ENCODE measurements around the gene ZSCAN31. TPM values are rescaled to one million over a fixed set of nuclear protein-coding genes. Genes with fewer than 3 reads are reported as not detected.

ZSCAN31 gene
- total RNA-seq, 1 donor from 2014 or later: 5.8 TPM

DNA sequence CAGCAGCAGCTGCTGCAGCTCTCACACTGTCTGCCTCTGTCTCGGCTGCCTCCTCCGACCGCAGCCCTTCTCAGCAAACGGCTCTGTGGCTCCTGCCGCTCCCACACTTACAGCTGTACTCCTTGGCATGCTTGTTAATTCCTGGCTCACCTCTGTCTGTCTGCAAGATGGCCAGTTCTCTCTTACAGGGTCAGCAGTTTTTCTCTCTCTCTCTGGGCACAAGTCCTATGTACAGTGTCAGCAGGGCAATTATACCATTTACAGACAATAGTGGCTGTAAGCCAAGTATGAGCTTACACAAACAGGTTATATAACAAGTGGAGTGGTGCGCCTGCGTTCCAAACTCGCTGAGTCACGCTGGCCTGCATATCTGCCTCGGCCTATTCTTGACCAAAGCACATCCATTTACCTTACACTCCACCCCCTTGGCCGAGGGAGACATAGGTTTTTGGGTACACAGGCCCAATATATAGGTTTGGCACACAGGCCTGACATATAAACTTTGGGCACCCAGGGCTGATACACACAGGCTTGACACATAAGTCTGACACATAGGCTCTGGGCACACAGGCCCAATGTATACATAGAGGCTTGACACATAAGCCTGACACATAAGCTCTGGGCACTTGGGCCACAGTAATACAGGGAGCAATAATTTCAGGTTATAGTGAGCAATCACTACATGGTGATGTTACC lies 18.2 kb upstream of the ZSCAN31 start:
- DNase-seq (ENCODE audit: low spot score): no peak

DNA sequence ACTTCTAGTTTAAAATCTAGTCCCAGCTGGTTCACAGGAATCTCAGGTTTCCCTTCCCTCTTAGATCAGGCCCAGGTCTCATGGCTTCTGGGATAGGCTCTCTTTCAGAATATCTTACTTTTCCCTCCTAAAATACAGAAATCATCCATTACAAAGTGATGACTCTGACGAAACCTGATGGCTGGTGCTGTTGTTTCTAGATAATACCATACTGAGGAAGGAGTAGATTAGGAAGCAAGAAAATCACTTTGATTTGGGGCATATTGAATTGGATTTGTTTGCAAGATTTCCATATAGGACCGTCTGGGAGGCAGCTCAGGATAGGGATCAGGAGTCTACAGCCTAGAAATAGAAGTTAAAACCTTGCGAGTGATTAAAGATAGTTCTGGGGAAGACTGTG lies 17.4 kb upstream of the ZSCAN31 start:
- DNase-seq (ENCODE audit: low spot score): no peak

DNA sequence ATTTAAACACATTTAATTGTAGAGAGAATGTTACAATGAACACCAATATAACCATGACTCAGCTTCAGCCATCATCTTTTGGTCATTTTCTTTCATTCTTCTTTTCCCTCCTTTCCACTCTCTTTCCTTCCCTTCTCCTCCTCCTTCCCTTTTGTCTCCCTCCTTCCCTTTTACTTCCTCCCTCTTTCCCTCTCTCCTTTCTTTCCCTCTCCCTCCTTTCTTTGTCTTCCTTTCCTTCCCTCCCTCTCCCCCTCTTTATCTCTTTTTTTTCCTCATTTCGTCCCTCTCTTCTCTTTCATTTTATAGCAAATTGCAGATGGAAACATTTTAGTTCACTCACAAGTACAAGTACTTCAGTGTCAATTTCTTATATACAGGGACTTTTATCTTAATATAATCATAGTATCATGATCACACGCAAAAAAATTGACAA lies 15.6 kb upstream of the ZSCAN31 start:
- no peak for DNase-seq (ENCODE audit: low spot score)

DNA sequence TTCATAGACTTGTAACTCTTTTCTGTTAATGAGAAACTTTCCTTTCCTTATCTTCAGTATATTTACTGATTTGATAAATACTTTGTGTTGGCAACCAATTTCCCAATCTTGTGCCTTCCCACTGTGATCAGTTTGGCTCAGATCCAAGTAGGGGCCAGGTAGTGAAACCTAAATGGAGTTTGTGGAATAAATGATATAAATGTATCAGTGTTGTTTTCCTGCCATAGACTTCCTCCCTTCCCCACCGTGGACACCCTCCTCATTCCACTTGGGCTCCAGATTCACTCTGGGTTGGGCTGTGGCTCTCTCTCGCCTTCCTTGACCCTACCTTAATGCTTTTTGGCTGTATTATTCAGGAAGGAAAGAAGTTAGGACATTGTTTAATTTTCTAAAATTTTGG lies 15.1 kb upstream of the ZSCAN31 start:
- DNase-seq (ENCODE audit: low spot score): no peak

DNA sequence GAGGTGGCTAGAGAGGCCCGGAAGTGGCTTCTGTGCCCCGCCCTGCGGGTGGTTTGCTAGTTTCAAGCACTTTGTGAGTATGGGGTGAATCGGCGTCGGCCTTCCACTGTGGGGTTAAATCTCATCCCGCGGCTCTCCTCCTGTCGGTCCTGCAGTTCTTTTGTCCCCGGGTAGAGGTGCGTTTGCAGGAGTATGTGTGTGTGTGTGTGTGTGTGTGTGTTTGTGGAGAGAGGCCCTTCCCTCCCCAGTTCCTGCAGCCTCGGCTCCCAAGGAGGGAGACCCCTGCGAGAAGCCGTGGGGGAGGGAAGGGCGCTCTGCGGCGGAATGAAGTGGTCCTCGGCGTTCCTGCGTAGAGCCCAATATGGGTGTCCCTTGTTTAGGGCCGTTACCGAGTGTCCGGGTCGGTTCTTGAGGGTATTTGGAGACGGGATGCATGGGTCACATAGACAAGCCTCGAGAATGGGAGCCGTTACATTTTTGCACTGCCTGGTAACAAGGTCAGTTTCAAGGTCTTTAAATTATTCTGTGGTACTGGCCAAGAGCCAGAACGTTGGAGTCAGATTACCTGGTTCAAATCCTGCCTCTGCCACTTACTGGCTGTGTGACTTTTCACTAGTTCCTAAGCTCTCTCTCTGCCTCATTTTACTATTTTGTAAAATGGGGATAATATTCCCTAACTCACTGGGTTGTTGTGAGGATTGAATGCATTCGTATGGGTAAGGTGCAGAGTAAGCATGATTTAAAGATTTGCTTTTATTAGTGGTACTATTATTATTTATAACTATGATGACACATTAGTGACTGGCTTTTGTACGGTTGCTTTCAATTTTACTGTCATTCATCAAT lies 14.2 kb upstream of the ZSCAN31 start, which contains the start of gene ZKSCAN3:
TSS of gene ZKSCAN3 (plus strand) at position 56 of the 846 bp plus-strand sequence. CDS start 9,640 bp downstream, outside the sequence.
- DNase-seq (ENCODE audit: low spot score): no peak

DNA sequence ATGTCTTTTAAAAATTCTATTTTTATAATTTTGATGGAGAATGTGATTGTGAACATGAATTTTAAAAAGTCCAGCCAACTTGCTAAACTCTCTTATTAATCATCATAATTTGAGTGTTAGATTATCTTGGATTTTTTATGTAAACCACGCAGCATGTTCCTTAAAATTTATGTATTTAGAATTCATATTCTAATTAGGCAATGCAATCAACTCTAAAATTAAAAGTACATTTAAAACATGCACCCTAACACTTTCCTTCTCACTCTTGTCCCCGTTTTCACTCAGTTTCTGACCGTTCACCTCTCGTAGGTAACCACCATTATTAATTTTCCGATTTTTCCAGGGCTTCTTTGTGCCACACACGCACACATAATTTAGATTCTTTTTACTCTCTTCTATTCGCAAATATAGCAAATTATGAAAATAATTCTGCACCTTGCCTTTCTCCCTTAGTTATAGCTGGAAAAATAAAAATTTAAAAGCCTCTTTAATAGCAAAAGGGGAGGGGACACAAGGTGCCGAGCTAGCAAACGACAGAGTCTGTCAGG lies 13.5 kb upstream of the ZSCAN31 start:
- DNase-seq (ENCODE audit: low spot score): no peak

DNA sequence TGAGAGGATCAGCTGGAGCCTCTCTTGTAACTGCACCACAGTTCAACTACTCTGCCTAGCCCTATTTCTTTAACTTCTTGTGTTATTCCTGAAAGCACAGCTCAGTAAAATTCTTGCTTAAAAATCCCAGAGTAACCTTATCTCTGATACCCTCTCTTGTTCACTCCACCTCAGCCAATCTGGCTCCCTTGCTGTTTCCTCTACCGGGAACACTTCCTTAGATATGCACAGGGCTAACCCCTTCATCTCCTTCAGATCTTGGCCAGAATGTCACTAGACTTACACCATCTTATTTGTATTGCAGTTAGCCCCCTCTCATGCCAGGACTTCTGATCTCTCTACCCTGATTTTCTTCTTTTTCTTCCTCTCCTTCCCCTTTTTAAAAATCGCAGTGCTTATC lies 11.2 kb upstream of the ZSCAN31 start:
- no peak for DNase-seq (ENCODE audit: low spot score)

DNA sequence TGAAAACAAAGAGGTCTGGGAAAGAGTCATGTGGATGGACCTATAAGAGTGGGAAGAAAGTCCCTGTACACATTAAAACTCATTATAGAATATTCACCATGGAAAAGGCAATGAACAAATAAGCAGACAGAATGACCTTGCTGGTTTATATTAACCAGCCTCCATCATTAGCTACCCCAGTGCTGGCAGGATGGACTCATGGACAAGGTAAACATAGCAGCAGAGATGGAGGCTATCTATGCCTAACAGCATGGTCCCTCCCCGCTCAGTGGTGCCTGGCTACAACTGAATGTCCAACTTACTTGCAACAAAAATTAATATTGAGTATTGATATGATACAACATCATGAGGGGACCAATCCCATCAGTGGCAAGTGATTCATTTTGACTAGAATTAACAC lies 9.3 kb upstream of the ZSCAN31 start:
- DNase-seq (ENCODE audit: low spot score): no peak

DNA sequence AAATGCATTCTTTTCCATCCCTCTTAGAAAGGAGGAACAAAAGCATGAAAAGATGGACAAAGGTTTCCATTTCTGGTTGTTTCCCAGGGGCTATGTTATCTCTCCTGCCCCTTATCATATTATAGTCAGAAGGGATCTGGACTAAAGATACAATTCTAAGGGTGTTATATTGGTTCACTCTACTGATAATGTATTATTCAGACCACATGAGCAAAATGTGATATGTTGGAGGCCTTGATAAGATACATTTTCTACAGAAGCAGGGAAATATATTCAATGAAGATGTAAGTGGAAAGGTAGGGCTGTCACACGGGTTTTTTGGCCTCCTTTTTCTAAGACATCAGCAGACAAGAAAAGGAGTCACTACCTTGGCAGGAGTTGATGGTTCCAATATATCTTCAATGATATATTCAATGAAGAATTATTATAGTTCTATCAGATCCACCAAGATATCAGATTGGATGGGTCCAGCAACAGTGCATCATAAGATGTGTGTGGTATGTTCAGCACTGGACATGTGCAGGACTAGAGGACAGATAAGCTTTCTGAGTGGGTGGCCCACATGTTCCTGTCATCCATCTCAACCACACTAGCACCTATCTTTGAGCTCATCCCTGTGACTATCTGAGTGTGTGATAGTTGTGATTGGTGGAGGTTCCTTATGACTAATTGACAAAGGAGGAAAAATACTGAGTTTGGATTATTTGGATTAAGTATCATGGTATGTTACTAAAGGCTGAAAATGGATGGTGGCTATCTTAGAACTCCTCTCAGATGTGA lies 8.1 kb upstream of the ZSCAN31 start:
- no peak for DNase-seq (ENCODE audit: low spot score)

DNA sequence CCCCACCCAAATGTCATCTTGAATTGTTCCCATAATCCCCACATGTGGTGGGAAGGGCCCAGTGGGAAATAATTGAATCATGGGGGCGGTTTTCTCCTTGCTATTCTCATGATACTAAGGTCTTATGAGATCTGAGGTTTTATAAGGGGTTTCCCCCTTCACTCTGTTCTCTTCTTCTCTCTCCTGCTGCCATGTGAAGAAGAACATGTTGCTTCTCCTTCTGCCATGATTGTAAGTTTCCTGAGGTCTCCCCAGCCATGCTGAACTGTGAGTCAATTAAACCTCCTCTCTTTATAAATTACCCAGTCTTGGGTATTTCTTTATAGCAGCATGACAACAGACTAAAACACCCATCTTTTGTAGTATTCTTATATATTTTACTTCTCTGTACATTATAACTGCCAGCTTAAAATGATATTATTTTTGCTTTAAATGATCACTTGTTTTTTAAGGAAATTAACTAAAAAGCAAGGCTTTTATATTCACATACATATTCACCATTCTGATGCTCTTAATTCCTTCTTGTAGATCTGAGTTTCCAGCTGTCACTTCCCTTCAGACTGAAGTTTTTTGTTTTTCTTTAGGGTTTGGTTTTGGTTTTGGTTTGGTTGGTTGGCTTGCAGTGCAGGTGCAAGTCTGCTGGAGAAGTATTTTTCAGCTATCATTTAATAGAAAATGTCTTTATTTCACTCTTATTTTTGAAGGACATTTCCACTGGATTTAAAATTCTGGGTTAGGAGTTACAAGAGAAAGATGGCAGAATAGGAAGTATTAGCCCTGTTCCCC lies 4.6 kb upstream of the ZSCAN31 start:
- no peak for DNase-seq (ENCODE audit: low spot score)

DNA sequence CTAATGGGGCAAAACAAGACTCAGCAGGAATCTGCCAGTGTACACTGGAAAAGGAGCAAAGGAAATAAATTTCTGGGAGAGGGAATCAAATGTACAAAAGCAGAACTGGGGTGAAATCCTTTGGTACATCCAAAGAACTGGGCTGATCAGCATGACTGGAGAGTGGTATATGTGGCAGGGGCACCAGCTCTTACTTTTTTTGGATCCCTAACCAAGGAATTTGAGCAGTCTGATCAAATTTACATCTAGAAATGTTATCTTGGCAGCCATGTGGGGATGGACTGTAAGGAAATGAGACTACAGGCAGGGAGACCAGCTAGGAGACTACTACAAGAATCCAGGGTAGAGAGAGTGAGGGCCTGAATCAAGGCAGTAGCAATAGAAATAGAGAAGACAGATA lies 1.2 kb upstream of the ZSCAN31 start:
- DNase-seq (ENCODE audit: low spot score): no peak

DNA sequence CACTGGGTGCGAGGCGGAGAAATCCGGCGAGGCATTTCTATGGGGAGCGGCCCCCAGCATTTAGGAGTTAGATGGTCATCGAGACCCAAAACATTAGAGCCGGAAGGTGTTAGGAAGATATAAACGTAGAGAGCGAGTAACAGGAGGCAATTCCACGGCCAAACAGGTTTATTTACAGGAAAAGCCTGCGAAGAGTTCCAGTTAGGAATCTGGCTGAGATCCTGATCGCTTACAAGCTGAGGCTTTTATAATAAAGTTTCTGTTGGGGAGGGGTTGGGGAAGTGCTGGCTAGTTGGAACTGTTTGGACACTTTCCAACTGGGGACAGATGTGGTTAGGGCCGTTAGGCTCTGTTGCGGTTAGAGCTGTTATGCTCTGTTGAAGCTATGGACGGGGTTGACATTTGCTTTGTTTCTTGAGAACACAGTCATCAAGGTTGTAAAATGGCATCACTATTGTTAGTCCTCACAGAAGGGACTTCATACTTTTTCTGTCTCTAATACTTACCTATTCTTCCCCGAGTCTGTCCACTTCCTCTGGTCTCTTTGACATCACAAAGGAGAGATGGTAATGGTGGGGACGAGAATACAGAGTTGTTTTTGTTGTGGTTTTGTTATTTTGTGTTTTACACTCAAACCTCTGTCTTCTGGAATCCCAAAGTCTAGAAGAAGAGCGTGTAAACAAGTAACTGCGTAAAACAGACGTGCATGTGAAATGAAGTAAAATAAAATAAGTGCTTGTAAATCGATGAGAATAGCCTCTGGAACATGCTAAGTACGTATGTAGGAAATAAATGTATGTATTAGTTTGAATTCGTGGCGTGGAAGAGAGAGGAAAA lies 554 bp upstream of the ZSCAN31 start:
- DNase-seq (ENCODE audit: low spot score): no peak

DNA sequence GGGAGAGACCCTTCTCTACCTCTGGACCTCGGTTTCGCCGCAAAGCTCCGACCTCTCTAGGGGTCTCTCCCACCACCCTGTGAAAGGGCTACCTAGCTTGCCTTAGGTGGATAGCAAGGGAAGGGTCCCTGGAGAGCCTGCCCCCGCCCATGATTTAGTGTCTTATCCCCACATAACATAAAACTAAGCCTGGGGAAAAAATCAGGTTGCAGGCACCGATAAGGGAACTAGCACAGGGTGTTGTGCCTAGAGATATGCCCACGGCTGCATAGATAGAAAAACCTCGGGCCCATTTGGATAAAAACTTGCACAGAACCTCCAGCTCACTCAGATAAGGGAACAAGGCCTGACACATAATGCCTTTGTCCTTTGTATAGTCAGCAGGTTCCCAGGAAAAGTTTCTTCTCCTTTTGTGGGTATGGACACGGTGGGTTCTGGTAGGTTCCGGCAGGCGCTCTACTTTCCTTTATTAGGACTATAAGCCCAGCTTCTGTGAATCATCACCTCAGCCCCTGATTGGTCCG lies 846 bp downstream of the ZSCAN31 start:
- DNase-seq (ENCODE audit: low spot score): no peak

DNA sequence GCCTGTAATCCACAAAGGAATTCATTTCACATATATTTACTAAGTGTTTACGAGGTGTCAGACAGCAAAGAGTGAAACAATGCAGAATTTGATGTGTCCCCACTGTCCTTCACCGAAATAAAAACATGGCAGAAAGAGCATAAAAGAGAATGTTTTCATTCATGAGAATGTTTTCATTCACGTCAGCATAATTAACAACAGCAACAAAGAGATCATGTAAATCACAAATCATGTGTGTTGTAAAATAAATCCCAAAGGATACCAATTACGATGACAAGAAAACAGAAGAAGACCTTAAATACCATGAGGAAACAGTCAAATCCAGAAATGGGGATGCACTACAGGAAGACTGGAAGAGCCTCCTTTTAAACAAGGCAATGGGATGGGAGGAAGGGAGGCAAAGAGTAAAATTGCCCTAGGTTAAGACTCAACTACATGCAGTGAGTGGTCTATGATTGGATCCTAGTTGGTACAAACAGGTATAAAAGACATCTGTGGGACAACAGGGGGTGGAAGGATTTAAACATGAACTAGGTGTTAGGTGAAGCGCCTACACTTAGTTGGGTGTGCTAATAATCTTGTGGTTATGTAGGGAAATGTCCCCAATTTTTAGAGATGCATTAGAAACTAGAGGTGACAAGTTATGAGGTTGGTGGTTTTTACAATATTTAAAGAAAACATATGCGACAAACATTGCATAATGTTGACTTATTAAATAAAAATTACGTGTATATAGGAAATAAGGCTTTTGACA lies 1.5 kb downstream of the ZSCAN31 start:
- DNase-seq (ENCODE audit: low spot score): no peak

DNA sequence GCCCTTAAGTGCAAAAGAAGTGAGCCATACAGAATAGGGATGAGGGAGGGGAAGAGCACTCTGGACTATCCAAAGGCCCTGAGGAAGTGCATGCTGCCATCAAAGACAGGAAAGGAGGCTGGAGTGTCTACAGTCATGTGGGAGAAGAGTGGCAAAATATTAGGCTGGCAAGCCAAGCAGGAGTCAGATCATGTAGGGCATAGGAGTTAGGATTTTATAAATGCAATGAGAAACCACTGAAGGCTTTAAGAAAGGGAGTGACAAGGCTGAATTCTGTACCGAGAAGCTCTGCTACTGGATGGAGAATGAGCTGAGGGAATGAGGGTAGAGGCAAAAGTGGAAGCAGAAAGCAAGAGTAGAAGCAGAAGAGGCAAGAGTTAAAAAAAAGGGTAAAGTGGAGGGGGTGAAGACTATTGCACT lies 2.3 kb downstream of the ZSCAN31 start:
- no peak for DNase-seq (ENCODE audit: low spot score)

DNA sequence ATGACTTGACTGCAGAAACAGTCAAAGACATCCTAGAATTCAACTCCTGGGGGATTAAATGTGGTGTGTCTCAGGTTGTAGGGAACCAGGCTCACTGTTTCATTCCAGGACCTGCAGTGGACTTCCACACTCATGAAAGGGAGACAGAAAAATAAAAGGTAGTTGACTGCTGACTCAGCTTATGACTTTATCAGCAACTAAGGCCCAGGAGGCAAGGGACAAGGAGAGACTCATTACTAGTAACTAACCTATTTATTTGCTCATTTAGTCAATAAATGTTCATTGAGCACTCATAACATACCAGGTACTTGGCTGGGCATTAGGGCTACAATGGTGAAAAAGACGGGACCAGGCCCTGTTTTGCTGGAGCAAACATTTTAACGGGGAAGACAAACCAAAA lies 2.9 kb downstream of the ZSCAN31 start:
- DNase-seq (ENCODE audit: low spot score): no peak

DNA sequence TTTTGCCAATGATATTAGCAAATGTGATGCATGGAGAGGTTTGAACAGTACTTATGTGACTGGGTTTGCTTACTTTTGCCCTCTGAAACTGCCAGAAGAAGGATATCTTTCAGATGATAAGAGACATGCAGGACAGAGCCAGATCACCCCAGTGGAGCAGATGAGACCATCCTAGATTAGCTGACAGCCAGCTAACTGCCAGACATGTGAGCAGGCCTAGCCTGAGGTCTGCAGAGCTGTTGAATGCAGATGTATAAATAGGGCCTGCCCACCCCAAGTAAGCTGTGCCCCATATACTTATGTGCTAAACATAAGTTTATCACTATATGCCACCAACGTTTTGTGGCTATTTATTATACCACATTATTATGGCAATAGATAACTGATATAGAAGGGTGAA lies 5.9 kb downstream of the ZSCAN31 start:
- no peak for DNase-seq (ENCODE audit: low spot score)

DNA sequence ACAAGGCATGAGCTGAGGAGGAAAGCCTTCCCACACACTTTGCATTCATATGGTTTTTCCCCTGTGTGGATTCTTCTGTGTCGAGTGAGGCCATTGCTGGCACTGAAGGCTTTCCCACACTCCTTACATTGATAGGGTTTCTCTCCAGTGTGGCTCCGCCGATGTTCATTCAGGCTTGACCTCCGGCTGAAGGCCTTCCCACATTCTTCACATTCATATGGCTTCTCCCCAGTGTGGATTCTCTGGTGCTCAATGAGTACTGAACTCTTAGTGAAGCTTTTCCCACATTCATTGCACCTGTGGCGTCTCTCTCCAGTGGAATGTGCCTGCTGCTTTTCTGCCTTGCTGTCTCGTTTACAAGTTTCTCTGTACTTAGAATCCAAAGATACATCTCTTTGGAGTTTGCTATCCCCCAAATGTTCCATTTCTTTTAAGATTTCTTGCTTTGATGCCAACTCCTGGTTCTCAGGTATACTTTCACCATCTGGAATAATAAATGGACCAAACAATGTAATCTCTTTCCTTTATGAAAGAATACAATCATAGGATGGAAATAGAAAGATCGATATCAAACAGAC lies 9.5 kb downstream of the ZSCAN31 start:
- DNase-seq (ENCODE audit: low spot score): no peak

Data from mesenteric fat pad (tissue), 1 donor.